CD14-positive monocyte (primary cell): ENCODE data around the gene FAM90A1. TPM values are rescaled to one million over a fixed set of nuclear protein-coding genes. Genes with fewer than 3 reads are reported as not detected.
A peak's percentile ranks its signal among the peaks of the same experiment; 100 is the strongest.
"Not testable (repeated sequence)": the region's sequence is repeated elsewhere in the genome, so short reads cannot be mapped to it uniquely, and the experiment has no call there.

ENCODE experiments used
- DNase-seq, 3 donors: peaks; one replicate each; pipeline ENCODE4 v3.0.0-alpha.2; 2011 to 2022
- H2AFZ ChIP-seq: 2 replicates; pipeline ENCODE4 v1.6.0; 2012; ENCODE audit warnings: mild to moderate bottlenecking, low read depth, low read length, inconsistent platforms; ENCODE audit not compliant: insufficient read depth, poor library complexity, severe bottlenecking
- H3K27ac ChIP-seq, 2 donors: 1 replicate in 1 of 2; 2 replicates in 1 of 2; pipeline ENCODE4 v1.5.1; 2012 to 2013; ENCODE audit warnings: low read length in 2 of 2, control low read depth in 1 of 2, inconsistent platforms in 1 of 2, low read depth in 1 of 2, mild to moderate bottlenecking in 1 of 2
- H3K27me3 ChIP-seq, 2 donors: one replicate each; pipeline versions ENCODE4 v1.6.0 to v1.6.1; 2011 to 2013; ENCODE audit warnings: low read length in 2 of 2; ENCODE audit not compliant: control insufficient read depth in 2 of 2, insufficient read depth in 2 of 2
- H3K36me3 ChIP-seq, 2 donors: replicated peaks in 1 of 2; 1 replicate in 1 of 2; 2 replicates in 1 of 2; pipeline versions ENCODE4 v1.5.1 to v1.6.1; 2012 to 2013; ENCODE audit warnings: low read length in 2 of 2, control low read depth in 1 of 2, inconsistent platforms in 1 of 2, mild to moderate bottlenecking in 1 of 2; ENCODE audit not compliant: insufficient read depth in 2 of 2, control insufficient read depth in 1 of 2
- H3K4me1 ChIP-seq, 2 donors: 1 replicate in 1 of 2; 2 replicates in 1 of 2; pipeline versions ENCODE4 v1.5.1 to v1.6.1; 2012 to 2013; ENCODE audit warnings: low read length in 2 of 2, control low read depth in 1 of 2, inconsistent platforms in 1 of 2, mild to moderate bottlenecking in 1 of 2, moderate library complexity in 1 of 2; ENCODE audit not compliant: insufficient read depth in 2 of 2, control insufficient read depth in 1 of 2
- H3K4me2 ChIP-seq: replicated peaks from 2 replicates; pipeline ENCODE3; 2012; ENCODE audit warnings: low read length, moderate library complexity, mild to moderate bottlenecking; ENCODE audit not compliant: poor library complexity, severe bottlenecking; ENCODE audit errors: extremely low read depth
- H3K4me3 ChIP-seq, 3 experiments: fragments of 200-600 bp in 1 of 3; sonication (generic) in 1 of 3; replicated peaks in 1 of 3; 1 replicate in 2 of 3; 2 replicates in 1 of 3; pipeline ENCODE4 v1.5.1; 2011 to 2013; ENCODE audit warnings: low read length in 3 of 3, mild to moderate bottlenecking in 3 of 3, control low read depth in 2 of 3, low read depth in 2 of 3, inconsistent platforms in 1 of 3, moderate library complexity in 1 of 3
- H3K79me2 ChIP-seq: 2 replicates; pipeline ENCODE4 v1.6.0; 2012; ENCODE audit warnings: mild to moderate bottlenecking, control low read depth, inconsistent platforms, low read length, moderate library complexity; ENCODE audit not compliant: insufficient read depth
- H3K9ac ChIP-seq: 2 replicates; pipeline ENCODE4 v1.6.0; 2017; ENCODE audit warnings: low read length, mild to moderate bottlenecking; ENCODE audit not compliant: insufficient read depth, poor library complexity, severe bottlenecking
- H3K9me3 ChIP-seq, 2 donors: replicated peaks in 1 of 2; 1 replicate in 1 of 2; 2 replicates in 1 of 2; pipeline versions ENCODE4 v1.5.1 to v1.6.1; 2012 to 2013; ENCODE audit warnings: low read length in 2 of 2, control low read depth in 1 of 2; ENCODE audit not compliant: control insufficient read depth in 1 of 2, insufficient read depth in 1 of 2
- H4K20me1 ChIP-seq: 2 replicates; pipeline ENCODE4 v1.6.0; 2012; ENCODE audit warnings: mild to moderate bottlenecking, low read length, control low read depth, moderate library complexity; ENCODE audit not compliant: insufficient read depth
- H3K27ac Mint-ChIP-seq, 7 donors: one replicate each; pipeline ENCODE4 v1.8.0; 2020; ENCODE audit warnings: mild to moderate bottlenecking in 7 of 7, mixed read lengths in 7 of 7, moderate library complexity in 6 of 7, inconsistent platforms in 2 of 7
- H3K27me3 Mint-ChIP-seq, 3 donors: one replicate each; pipeline ENCODE4 v1.8.0; 2021 to 2022; ENCODE audit warnings: low read depth in 3 of 3, mild to moderate bottlenecking in 3 of 3, mixed read lengths in 3 of 3, moderate library complexity in 3 of 3, inconsistent platforms in 1 of 3
- H3K36me3 Mint-ChIP-seq, 2 donors: one replicate each; pipeline ENCODE4 v1.8.0; 2020; ENCODE audit warnings: mixed read lengths in 2 of 2, inconsistent platforms in 1 of 2, mild to moderate bottlenecking in 1 of 2
- H3K4me1 Mint-ChIP-seq: one replicate; pipeline ENCODE4 v1.8.0; 2020; ENCODE audit warnings: mild to moderate bottlenecking, mixed read lengths
- H3K4me3 Mint-ChIP-seq, 2 donors: one replicate each; pipeline ENCODE4 v1.8.0; 2020; ENCODE audit warnings: mild to moderate bottlenecking in 2 of 2, mixed read lengths in 2 of 2, moderate library complexity in 1 of 2
- H3K9me3 Mint-ChIP-seq, 7 donors: one replicate each; pipeline ENCODE4 v1.8.0; 2020 to 2022; ENCODE audit warnings: mixed read lengths in 7 of 7, mild to moderate bottlenecking in 6 of 7, moderate library complexity in 6 of 7, inconsistent platforms in 2 of 7
- WGBS: methylation state at CpG from one replicate; pipeline ENCODE4 v1.1.5; 2013; ENCODE audit warnings: missing lambda C conversion rate; ENCODE audit not compliant: insufficient coverage; 5-methylcytosine and 5-hydroxymethylcytosine counted together
- intact Hi-C, 2 donors: fragments of 100-400 bp; cut with micrococcal nuclease; formaldehyde crosslinking; loops; one replicate each; pipeline versions ENCODE4 v1.15.0 to v1.15.1; 2023
- polyA plus RNA-seq, 3 donors: library from polyadenylated mRNA; depleted of rRNA in 1 of 3; unstranded in 2 of 3; stranded (reverse) in 1 of 3; fragments of 300-500 nt in 2 of 3; fragments of >200 nt in 1 of 3; fragmentation: Illumina TruSeq in 2 of 3; gene quantifications; 1 replicate in 2 of 3; 2 replicates in 1 of 3; pipeline ENCODE4 v1.2.3, GENCODE V29; 2012 to 2021
- TF ChIP-seq, protein P1 (sequence below): fragments of 200-600 bp; IDR thresholded peaks from one replicate; pipeline ENCODE4 v1.8.0; 2022; ENCODE audit warnings: antibody characterized with exemption, mild to moderate bottlenecking

Gene FAM90A1
- polyA plus RNA-seq, 3 donors, result 0.25 TPM; not detected in 2

DNA sequence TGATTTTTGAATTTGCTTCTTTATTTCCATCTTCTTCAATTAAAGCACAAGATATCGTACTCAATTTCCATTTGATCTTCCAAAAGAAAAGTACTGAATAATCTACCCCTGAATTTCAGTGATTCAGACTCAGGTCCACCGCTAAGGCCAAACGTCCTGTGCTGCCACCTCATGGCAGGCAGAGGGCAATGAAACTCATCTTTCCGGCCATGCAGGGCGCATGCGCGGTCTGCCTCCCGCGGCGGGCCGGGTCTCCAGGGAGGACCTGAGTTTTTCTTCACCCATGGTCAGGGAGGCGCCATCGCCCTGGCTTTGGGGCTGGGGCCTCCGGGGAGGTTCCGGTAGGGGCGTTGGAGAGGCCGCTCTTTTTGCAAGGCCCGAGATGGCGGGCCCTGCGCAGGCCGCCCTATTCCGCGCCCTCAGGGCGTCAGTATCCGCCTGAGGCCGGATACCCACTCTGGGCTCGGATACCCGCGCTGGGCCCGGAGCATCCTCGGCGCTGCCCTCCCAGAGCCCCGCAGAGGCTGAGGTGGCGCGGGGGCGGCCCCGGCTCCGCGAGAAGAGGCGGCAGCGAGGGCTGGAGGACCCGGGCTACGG is 47.3 kb downstream of the FAM90A1 start:
- Histone ChIP-seq H3K4me2 (peak overlapping the region; percentile 42), H3K9ac (peak overlapping the region; percentile 57), H3K4me3 (peak overlapping the region; percentile 59 to 76 (median 72)), H2AFZ (peak overlapping the region; percentile 80), H3K27ac (peak overlapping the region in 1 of 2 donors; percentile 41)
- TF ChIP-seq, protein P1, sequence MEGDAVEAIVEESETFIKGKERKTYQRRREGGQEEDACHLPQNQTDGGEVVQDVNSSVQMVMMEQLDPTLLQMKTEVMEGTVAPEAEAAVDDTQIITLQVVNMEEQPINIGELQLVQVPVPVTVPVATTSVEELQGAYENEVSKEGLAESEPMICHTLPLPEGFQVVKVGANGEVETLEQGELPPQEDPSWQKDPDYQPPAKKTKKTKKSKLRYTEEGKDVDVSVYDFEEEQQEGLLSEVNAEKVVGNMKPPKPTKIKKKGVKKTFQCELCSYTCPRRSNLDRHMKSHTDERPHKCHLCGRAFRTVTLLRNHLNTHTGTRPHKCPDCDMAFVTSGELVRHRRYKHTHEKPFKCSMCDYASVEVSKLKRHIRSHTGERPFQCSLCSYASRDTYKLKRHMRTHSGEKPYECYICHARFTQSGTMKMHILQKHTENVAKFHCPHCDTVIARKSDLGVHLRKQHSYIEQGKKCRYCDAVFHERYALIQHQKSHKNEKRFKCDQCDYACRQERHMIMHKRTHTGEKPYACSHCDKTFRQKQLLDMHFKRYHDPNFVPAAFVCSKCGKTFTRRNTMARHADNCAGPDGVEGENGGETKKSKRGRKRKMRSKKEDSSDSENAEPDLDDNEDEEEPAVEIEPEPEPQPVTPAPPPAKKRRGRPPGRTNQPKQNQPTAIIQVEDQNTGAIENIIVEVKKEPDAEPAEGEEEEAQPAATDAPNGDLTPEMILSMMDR, result peak; percentile 75
- H3K79me2 ChIP-seq, H3K27me3 ChIP-seq, intact Hi-C loops, H3K9me3 Mint-ChIP-seq, H3K4me1 Mint-ChIP-seq, H3K4me1 ChIP-seq, H3K36me3 ChIP-seq, H4K20me1 ChIP-seq, H3K36me3 Mint-ChIP-seq, H3K9me3 ChIP-seq, H3K27me3 Mint-ChIP-seq: not testable (repeated sequence)
- under 1% methylated on average over 17 of the region's 43 CpGs for whole genome bisulfite sequencing
- Mint-ChIP-seq H3K27ac (peak overlapping the region in 3 of 7 donors; percentile 37 to 75 (median 74)), H3K4me3 (peak overlapping the region; percentile 83 to 85)
- peak; percentile 21 to 55 (median 48) for DNase-seq

DNA sequence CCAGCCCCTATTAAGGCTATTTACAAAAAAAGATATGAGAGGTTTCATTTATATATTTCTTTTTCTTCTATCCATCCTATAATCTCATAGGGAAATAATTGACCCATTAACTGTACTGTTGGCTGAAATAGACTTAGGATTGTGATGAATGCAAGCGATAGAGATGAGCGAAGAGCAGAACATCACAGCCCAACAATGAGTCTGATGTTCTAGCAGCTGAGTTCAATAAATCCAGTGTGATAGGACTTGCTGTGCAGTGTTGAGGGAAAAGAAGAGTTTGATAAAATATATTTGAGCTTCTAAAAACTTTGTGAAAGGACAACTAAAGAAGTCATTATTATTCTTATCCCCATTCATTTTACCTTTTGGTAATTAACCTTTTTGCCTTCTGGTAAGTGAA is 54.5 kb downstream of the FAM90A1 start:
- H3K27ac ChIP-seq, DNase-seq, H3K27ac Mint-ChIP-seq, H3K4me2 ChIP-seq, H2AFZ ChIP-seq, H3K4me3 ChIP-seq, H3K9me3 Mint-ChIP-seq, H3K36me3 Mint-ChIP-seq, H3K4me1 ChIP-seq, H3K79me2 ChIP-seq, H4K20me1 ChIP-seq, intact Hi-C loops, H3K36me3 ChIP-seq, H3K27me3 ChIP-seq, H3K9me3 ChIP-seq, H3K27me3 Mint-ChIP-seq, H3K4me3 Mint-ChIP-seq, H3K9ac ChIP-seq, H3K4me1 Mint-ChIP-seq: not testable (repeated sequence)
- WGBS, result no CpG with 5 or more reads among the region's 2 CpGs

Other genes starting within 250 kb of the FAM90A1 start
- gene FOXJ2, start 194.9 kb downstream of the FAM90A1 start, polyA plus RNA-seq, result 10 to 100 TPM in 1 of 3 donors, 1 to 10 TPM in 2; 4.9 to 15.0 (median 7.4) TPM
- gene C3AR1, start 161.3 kb downstream of the FAM90A1 start, polyA plus RNA-seq, result 100 to 1,000 TPM in 1 of 3 donors, 10 to 100 TPM in 2; 60.7 to 222 (median 67.3) TPM
- 10 to 100 TPM; 18.7 to 74.8 (median 30.0) TPM for gene NECAP1, start 145.3 kb downstream of the FAM90A1 start, polyA plus RNA-seq
- gene CLEC4A, start 104.0 kb downstream of the FAM90A1 start, polyA plus RNA-seq, result 100 to 1,000 TPM; 122 to 365 (median 297) TPM
- not detected for gene ZNF705A, start 70.6 kb downstream of the FAM90A1 start, polyA plus RNA-seq
- gene CLEC6A, start 228.3 kb upstream of the FAM90A1 start, polyA plus RNA-seq, result 1 to 10 TPM; 3.2 to 6.3 (median 3.4) TPM